Activated naive CD8-positive, alpha-beta T cell treated with anti-CD3 and anti-CD28 coated beads, Interleukin-2, amount 50 U/mL, for 24 hours (primary cell): ENCODE results near the gene FBXO17.
A peak's percentile ranks its signal among the peaks of the same experiment; 100 is the strongest.
"Not testable (repeated sequence)": the region's sequence is repeated elsewhere in the genome, so short reads cannot be mapped to it uniquely, and the experiment has no call there.

ENCODE experiments used
- ATAC-seq: fragments of 150-1000 bp; cut with Tn5 transposase; one replicate; pipeline ENCODE4 v1.10.0; 2021
- DNase-seq: peaks from one replicate; pipeline ENCODE4 v3.0.0; 2021
- H3K27ac Mint-ChIP-seq: one replicate; pipeline ENCODE4 v1.8.0; 2021; ENCODE audit warnings: mild to moderate bottlenecking, mixed read lengths
- H3K27me3 Mint-ChIP-seq: one replicate; pipeline ENCODE4 v1.8.0; 2021; ENCODE audit warnings: mixed read lengths
- H3K36me3 Mint-ChIP-seq: one replicate; pipeline ENCODE4 v1.8.0; 2021; ENCODE audit warnings: low read depth, mixed read lengths
- H3K4me1 Mint-ChIP-seq: one replicate; pipeline ENCODE4 v1.8.0; 2021; ENCODE audit warnings: mixed read lengths
- H3K4me3 Mint-ChIP-seq: one replicate; pipeline ENCODE4 v1.8.0; 2021; ENCODE audit warnings: mild to moderate bottlenecking, moderate library complexity, mixed read lengths
- H3K9me3 Mint-ChIP-seq: one replicate; pipeline ENCODE4 v1.8.0; 2021; ENCODE audit warnings: mixed read lengths

The FBXO17 gene

DNA sequence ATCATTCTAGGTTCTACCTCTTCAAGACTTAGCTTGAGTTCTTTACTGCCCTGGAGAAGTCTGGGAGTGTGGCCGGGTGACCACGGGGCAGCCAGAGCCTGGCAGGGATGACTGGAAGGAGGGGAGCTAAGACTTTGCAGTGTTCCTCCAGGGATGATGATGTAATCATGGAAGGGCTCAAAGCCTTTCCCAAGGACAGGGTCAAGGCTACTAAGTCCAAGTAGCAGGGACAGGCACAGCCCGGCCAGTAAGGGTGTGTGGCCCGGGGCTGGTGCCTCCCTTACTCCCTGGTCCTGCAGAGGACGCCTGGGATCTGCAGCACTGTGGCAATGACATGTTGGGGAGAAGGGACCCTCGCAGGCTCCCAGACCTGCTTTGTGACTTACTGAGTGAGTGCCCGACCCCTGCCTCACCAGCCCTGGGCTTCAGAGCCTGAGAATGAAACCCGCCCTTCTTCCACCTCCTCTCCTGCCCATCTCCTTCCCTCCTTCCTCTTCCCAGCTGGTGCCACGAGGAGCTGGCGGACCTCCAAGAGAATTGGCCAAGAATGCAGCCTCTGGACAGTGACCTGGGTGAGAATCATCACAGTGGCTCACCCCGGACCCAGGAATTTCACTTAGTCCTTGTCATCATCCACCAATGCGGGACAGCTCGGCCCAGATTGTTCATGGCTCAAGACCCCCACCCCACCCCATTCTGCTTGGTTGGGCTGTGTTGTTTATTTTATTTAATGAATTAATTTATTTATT is 15.6 kb upstream of the FBXO17 start:
- Mint-ChIP-seq H3K4me3 (no peak overlapping the region), H3K36me3 (no peaks in the 10 kb centered on the region), H3K27me3 (peaks cover 25% of the 10 kb centered on the region), H3K9me3 (no peaks in the 10 kb centered on the region), H3K27ac (no peak overlapping the region), H3K4me1 (no peaks in the 10 kb centered on the region)
- ATAC-seq = no peak
- no peak for DNase-seq

DNA sequence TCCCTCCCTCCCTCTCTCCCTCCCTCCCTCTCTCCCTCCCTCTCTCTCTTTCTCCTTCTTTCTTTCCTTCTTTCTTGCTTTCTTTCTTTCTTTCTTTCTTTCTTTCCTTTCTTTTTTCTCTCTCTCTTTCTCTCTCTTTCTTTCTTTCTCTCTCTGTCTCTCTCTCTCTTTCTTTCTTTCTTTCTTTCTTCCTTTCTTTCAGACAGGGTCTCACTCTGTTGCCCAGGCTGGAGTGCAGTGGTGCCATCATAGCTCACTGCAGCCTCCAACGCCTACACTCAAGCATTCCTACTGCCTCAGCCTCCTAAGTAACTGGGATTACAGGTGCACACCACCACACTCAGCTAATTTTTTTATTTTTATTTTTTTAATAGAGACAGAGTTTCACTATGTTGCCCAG is 14.1 kb upstream of the FBXO17 start:
- not testable (repeated sequence) for H3K36me3 Mint-ChIP-seq, H3K27ac Mint-ChIP-seq, H3K9me3 Mint-ChIP-seq, DNase-seq, H3K4me1 Mint-ChIP-seq, H3K4me3 Mint-ChIP-seq, ATAC-seq
- H3K27me3 Mint-ChIP-seq = peaks cover 23% of the 10 kb centered on the region

DNA sequence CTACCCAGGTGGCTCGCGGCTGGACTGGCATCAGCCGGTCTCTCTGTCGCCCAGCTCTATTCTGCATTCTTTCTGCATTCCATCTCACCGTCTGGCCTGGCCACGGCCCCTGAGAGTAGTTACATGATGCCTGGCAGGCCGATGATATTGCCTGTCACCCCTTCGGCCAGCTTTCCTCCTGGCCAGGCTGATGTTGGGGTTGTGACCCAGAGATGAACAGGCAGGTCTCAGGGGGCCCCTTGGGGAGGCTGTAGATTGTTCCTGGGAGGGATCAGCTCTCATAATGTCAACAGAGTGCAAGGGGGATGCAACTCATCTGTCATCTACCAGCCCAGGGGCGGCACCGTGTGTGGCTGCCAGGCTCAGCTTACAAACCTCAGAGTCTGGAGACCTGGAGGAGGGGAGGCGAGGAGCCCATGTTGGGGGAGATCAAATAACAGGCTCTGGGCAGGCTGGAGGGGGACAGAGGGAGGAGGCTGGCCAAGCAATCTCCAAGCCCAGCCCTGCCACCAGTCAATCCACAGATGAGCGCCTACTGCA is 13.6 kb upstream of the FBXO17 start:
- Mint-ChIP-seq H3K4me1 (no peaks in the 10 kb centered on the region), H3K36me3 (no peaks in the 10 kb centered on the region), H3K4me3 (no peak overlapping the region), H3K9me3 (no peaks in the 10 kb centered on the region), H3K27me3 (peaks cover 21% of the 10 kb centered on the region), H3K27ac (no peak overlapping the region)
- ATAC-seq = no peak
- DNase-seq = no peak

DNA sequence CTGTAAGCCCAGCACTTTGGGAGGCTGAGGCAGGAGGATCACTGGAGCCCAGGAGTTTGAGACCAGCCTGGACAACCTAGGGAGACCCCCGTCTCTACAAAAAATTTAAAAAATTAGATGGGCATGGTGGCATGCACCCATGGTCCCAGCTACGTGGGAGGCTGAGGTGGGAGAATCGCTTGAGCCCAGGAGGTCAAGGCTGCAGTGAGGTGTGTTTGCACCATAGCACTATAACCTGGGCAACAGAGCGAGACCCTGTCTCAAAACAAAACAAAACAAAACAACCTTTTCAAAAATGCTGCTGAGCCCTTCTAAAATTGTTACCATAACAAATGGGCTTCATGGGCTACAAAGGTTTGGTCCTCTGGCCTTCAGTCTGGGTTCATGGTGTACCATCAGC is 13.1 kb upstream of the FBXO17 start:
- H3K9me3 Mint-ChIP-seq, DNase-seq, H3K36me3 Mint-ChIP-seq, H3K4me3 Mint-ChIP-seq, H3K27ac Mint-ChIP-seq, ATAC-seq, H3K4me1 Mint-ChIP-seq: not testable (repeated sequence)
- H3K27me3 Mint-ChIP-seq = peaks cover 19% of the 10 kb centered on the region

DNA sequence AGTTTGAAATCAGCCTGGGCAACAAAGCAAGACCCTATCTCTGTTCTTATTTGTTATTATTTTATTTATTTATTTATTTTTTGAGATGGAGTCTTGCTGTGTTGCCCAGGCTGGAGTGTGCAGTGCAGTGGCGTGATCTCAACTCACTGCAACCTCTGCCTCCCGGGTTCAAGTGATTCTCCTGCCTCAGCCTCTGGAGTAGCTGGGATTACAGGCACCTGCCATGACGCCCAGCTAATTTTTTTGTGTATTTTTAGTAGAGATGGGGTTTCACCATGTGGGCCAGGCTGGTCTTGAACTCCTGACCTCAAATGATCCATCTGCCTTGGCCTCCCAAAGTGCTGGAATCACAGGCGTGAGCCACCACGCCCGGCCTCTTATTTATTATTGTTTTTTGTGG is 12.2 kb upstream of the FBXO17 start:
- not testable (repeated sequence) for ATAC-seq, DNase-seq, H3K27ac Mint-ChIP-seq, H3K9me3 Mint-ChIP-seq, H3K36me3 Mint-ChIP-seq, H3K4me3 Mint-ChIP-seq, H3K4me1 Mint-ChIP-seq
- H3K27me3 Mint-ChIP-seq = peaks cover 12% of the 10 kb centered on the region

DNA sequence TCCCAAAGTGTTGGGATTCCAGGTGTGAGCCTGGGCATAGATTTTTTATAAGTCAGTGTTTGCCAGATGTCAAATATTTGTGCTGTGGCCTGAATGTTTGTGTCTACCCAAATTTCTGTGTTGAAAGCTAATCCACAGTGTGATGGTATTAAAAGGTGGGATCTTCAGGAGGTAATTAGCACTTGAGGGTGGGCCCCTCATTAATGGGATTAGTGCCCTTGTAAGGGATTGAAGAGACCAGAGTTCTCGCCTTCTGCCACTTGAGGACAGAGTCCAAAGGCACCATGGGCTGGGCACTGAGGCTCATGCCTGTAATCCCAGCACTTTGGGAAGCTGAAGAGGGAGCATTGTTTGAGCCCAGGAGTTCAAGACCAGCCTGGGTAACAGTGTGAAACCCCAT is 9.7 kb upstream of the FBXO17 start:
- H3K9me3 Mint-ChIP-seq = no peaks in the 10 kb centered on the region
- peaks cover 7% of the 10 kb centered on the region for H3K27me3 Mint-ChIP-seq
- no peak for ATAC-seq
- H3K36me3 Mint-ChIP-seq = no peaks in the 10 kb centered on the region
- no peak overlapping the region for H3K27ac Mint-ChIP-seq
- no peak for DNase-seq
- no peaks in the 10 kb centered on the region for H3K4me1 Mint-ChIP-seq
- no peak overlapping the region for H3K4me3 Mint-ChIP-seq

DNA sequence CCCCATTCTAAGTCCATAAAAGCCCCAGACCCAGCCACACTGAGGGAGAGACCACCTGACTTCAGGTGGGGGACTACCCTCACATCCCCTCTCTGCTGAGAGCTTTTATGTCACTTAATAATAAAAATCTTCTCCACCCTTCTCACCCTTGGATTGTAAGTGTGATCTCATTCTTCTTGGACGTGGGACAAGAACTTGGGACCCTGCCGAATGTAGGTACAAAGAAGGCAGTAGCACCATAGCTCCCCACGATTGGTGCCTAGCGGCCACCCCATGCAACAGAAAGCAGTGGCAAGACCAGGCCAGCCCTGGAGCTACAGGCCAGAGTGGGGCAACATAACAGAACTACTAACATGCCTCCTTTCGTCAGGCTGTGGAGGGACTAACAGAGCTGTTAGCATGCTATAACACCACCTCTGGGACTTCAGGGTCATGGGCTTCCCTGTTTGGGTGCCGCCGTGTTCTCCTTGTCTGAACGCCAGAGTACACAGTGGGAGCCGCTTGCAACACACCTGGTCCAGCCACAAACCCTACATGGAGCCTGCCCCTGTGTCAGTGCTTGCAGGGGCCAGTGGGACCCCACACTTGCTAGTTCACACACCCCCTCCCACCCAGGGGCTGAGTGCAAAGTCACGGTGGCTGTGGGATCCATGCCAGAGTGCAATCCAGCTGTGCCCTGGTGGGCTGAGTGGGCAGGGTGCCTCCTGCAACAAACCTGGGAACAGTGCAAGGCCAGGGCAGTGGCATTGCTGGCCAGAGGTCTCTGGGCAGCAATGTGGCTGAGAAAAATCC is 5.2 kb upstream of the FBXO17 start:
- H3K4me3 Mint-ChIP-seq = no peak overlapping the region
- H3K4me1 Mint-ChIP-seq = peaks cover 24% of the 10 kb centered on the region
- no peak overlapping the region for H3K27ac Mint-ChIP-seq
- H3K9me3 Mint-ChIP-seq = no peaks in the 10 kb centered on the region
- H3K27me3 Mint-ChIP-seq = peaks cover 15% of the 10 kb centered on the region
- H3K36me3 Mint-ChIP-seq = no peaks in the 10 kb centered on the region
- ATAC-seq (no peak), DNase-seq (no peak)

DNA sequence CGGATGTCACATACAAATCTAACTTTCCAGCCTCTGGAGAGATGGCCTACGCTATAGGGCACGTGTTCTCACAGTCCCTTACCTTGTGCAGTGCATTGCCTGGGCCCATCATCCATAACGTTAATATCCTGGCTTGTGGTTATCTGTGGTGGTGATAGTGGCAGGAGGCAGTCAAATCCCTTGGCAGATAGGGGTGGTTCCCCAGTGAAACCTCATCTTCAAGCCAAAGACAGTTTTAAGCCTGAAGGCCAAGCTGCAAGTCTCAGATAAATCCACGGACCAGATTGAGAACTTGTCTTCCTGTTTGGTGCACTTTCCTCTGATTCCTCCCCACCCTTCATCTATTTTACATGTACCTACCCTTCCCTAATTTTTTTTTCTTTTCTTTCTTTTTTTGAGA is 4.3 kb upstream of the FBXO17 start:
- H3K27ac Mint-ChIP-seq = no peak overlapping the region
- H3K27me3 Mint-ChIP-seq = peaks cover 20% of the 10 kb centered on the region
- peaks cover 28% of the 10 kb centered on the region for H3K4me1 Mint-ChIP-seq
- ATAC-seq (no peak), DNase-seq (no peak)
- H3K4me3 Mint-ChIP-seq = no peak overlapping the region
- no peaks in the 10 kb centered on the region for H3K36me3 Mint-ChIP-seq
- H3K9me3 Mint-ChIP-seq = no peaks in the 10 kb centered on the region

DNA sequence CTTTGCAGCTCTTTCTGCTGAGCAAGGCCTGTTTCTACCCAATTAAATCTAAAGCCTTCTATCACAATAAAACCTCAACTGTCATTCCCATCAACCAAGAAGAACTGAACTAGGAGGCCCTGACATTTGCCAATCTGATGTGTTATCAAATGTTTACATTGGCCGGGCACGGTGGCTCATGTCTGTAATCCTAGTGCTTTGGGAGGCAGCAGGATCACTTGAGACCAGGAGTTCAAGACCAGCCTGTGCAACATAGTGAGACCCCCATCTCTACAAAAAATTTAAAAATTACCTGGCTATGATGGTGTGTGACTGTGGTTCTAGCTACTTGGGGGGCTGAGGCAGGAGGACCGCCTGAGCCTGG is 2.8 kb upstream of the FBXO17 start:
- no peak for DNase-seq
- no peak overlapping the region for H3K27ac Mint-ChIP-seq
- H3K27me3 Mint-ChIP-seq = peaks cover 25% of the 10 kb centered on the region
- H3K36me3 Mint-ChIP-seq = no peaks in the 10 kb centered on the region
- peaks cover 28% of the 10 kb centered on the region for H3K4me1 Mint-ChIP-seq
- H3K4me3 Mint-ChIP-seq = no peak overlapping the region
- H3K9me3 Mint-ChIP-seq = no peaks in the 10 kb centered on the region
- ATAC-seq = no peak

DNA sequence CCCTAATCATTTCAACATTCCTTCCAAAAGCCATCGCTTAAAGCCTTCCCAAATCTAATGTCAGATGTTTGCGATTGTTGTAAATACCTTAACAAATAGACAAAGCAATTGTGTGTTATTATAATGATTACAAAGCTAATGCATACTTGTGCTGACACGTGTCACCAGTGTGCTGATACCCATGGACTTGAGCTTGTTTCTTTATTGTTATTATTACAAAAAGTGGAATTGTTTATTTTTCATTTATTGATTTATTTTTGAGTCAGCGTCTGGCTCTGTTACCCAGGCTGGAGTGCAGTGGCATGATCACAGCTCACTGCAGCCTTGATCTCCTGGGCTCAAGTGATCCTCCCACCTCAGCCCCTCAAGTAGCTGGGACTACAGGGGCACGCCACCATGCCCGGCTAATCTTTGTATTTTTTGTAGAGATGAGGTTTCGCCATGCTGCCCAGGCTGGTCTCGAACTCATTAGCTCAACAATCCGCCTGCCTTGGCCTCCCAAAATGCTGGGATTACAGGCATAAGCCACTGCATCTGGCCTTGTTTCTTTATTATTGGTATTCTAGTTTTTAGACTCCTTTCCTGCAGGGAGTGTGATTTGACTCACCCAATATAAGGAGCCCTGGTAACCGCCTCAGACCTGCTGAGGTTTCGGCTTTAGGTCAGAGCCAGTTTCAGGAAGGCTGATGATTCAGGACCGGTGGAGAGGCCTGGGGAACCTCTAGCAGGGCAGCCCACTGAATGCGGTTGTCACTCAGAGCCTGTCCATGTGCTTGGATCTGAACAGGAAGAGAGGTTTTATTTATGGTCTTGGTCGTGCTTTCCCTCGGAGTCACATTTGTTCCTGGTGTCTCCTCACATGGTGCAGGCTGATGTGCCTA is 2.1 kb upstream of the FBXO17 start:
- ATAC-seq (peak; percentile 98), DNase-seq (peak; percentile 45)
- no peak overlapping the region for H3K27ac Mint-ChIP-seq
- peaks cover 28% of the 10 kb centered on the region for H3K4me1 Mint-ChIP-seq
- H3K27me3 Mint-ChIP-seq = peaks cover 27% of the 10 kb centered on the region
- H3K36me3 Mint-ChIP-seq = no peaks in the 10 kb centered on the region
- no peak overlapping the region for H3K4me3 Mint-ChIP-seq
- no peaks in the 10 kb centered on the region for H3K9me3 Mint-ChIP-seq

DNA sequence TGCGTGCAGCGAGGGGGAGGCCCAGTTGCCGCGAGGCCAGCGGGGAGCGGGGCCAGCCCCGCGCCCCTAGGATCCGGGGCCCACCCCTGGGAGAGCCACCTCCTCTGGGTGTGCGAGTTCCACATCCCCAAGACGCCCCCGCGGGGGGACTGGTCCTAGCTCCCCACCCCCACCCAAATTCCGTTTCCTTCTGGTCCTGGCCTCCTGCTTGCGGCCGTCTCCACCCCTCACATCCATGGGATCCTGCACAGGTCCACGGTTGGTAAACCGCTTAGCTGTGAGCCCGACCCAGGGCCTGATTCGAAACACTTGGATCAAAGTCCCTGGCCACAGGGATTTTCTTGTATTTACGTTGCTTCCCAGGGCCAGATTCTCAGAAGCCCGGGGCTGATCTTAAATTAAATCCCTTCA is 324 bp upstream of the FBXO17 start:
- Mint-ChIP-seq H3K9me3 (no peaks in the 10 kb centered on the region), H3K27me3 (peaks cover 27% of the 10 kb centered on the region), H3K36me3 (no peaks in the 10 kb centered on the region), H3K4me1 (peaks cover 28% of the 10 kb centered on the region), H3K4me3 (no peak overlapping the region), H3K27ac (no peak overlapping the region)
- no peak for ATAC-seq
- DNase-seq = no peak

DNA sequence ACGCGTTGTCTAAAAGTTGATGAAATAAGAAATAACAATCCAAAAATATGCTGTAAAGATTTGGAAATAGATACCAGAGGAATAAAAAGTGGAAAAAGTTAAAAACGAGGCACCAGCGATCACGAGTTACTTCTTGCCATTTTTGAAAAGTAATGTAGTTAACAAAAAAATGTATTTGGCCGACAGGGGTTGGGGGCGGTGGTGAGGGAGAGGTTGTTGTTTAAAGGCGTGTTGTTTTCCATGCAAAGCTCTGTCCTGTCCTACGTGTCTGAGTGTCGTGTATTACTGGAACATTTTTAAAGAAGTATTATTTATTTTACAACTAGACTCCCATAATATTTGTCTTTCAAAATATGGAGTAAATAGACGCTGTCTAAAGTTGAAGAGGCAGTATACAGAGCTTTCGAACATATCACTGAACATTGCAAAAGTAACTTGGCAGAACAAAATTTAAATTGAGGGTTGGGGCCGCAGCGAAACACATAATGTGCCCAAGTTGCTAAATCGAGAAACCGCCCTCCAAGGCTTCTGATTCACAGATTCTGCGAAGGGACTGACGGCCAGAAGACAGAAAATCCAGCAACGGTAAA is 823 bp downstream of the FBXO17 start:
- peaks cover 28% of the 10 kb centered on the region for H3K4me1 Mint-ChIP-seq
- peaks cover 25% of the 10 kb centered on the region for H3K27me3 Mint-ChIP-seq
- no peak overlapping the region for H3K4me3 Mint-ChIP-seq
- DNase-seq (no peak), ATAC-seq (no peak)
- no peaks in the 10 kb centered on the region for H3K36me3 Mint-ChIP-seq
- no peak overlapping the region for H3K27ac Mint-ChIP-seq
- H3K9me3 Mint-ChIP-seq = no peaks in the 10 kb centered on the region

DNA sequence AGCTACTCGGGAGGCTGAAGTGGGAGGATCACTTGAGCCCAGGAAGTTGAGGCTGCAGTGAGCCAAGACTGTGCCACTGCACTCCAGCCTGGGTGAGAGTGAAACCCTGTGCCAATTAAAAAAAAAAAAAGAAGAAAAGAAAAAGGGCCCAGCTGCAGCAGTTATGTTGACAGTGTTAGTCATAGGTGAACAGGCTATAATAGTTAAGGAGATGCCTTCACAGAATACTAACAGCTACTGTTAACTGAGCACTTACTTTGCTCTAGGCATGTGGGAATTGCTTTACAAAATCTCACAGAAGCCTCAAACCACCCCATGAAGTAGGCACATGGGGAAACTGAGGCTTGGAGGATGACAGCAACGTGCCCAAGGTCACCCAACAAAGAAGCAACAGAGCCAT is 3.9 kb downstream of the FBXO17 start:
- peaks cover 13% of the 10 kb centered on the region for H3K4me1 Mint-ChIP-seq
- H3K27me3 Mint-ChIP-seq = peaks cover 20% of the 10 kb centered on the region
- no peak for ATAC-seq
- no peaks in the 10 kb centered on the region for H3K36me3 Mint-ChIP-seq
- DNase-seq = no peak
- H3K4me3 Mint-ChIP-seq = no peak overlapping the region
- H3K27ac Mint-ChIP-seq = no peak overlapping the region
- H3K9me3 Mint-ChIP-seq = no peaks in the 10 kb centered on the region
